Ishikawa (cell line): Measurements from ENCODE around the gene DOK7.

Source experiments
- CEBPB ChIP-seq: IDR thresholded peaks from 2 replicates; pipeline ENCODE4 v1.6.1; 2012
- CREB1 ChIP-seq: IDR thresholded peaks from 2 replicates; pipeline ENCODE4 v1.6.1; 2012; ENCODE audit warnings: low read depth
- EGR1 ChIP-seq: IDR thresholded peaks from 2 replicates; pipeline ENCODE4 v1.6.1; 2012
- EP300 ChIP-seq: IDR thresholded peaks from 2 replicates; pipeline ENCODE4 v1.6.1; 2012; ENCODE audit warnings: borderline replicate concordance
- FOXM1 ChIP-seq: IDR thresholded peaks from 2 replicates; pipeline ENCODE4 v1.6.1; 2012; ENCODE audit warnings: low read depth, borderline replicate concordance
- MAX ChIP-seq: IDR thresholded peaks from 2 replicates; pipeline ENCODE4 v1.6.1; 2012
- NFIC ChIP-seq: IDR thresholded peaks from 2 replicates; pipeline ENCODE4 v1.6.1; 2012
- RAD21 ChIP-seq: IDR thresholded peaks from 2 replicates; pipeline ENCODE4 v1.6.1; 2012; ENCODE audit warnings: low read depth
- REST ChIP-seq: IDR thresholded peaks from 2 replicates; pipeline ENCODE4 v1.6.1; 2012; ENCODE audit warnings: low read depth, mild to moderate bottlenecking
- TAF1 ChIP-seq: IDR thresholded peaks from 2 replicates; pipeline ENCODE4 v1.6.1; 2012; ENCODE audit warnings: low read depth, mild to moderate bottlenecking
- TCF12 ChIP-seq: IDR thresholded peaks from 2 replicates; pipeline ENCODE4 v1.6.1; 2012; ENCODE audit warnings: low read depth
- TEAD4 ChIP-seq: IDR thresholded peaks from 2 replicates; pipeline ENCODE4 v1.6.1; 2012
- USF1 ChIP-seq: IDR thresholded peaks from 2 replicates; pipeline ENCODE4 v1.6.1; 2012
- YY1 ChIP-seq: IDR thresholded peaks from 2 replicates; pipeline ENCODE4 v1.6.1; 2012; ENCODE audit warnings: low read depth
- ZBTB7A ChIP-seq: IDR thresholded peaks from 2 replicates; pipeline ENCODE4 v1.6.1; 2012; ENCODE audit warnings: low read depth

The DOK7 gene

GRCh38 chr4:3519468-3520264, 56.6 kb downstream of the DOK7 start:
- TF ChIP-seq TCF12: no peak
- TF ChIP-seq CREB1: no peak
- TF ChIP-seq EP300: no peak
- TF ChIP-seq FOXM1: no peak
- TF ChIP-seq ZBTB7A: no peak
- no peak for TF ChIP-seq USF1
- TF ChIP-seq NFIC: no peak
- no peak for TF ChIP-seq TEAD4
- TF ChIP-seq MAX: no peak
- no peak for TF ChIP-seq REST
- no peak for TF ChIP-seq TAF1
- no peak for TF ChIP-seq EGR1
- TF ChIP-seq YY1: no peak
- TF ChIP-seq RAD21: no peak
- TF ChIP-seq CEBPB: no peak

GRCh38 chr4:3520276-3520675, 57.2 kb downstream of the DOK7 start:
- TF ChIP-seq ZBTB7A: no peak

- TF ChIP-seq NFIC: no peak
- TF ChIP-seq CREB1: no peak
- TF ChIP-seq USF1: no peak
Measured at GRCh38 chr4:3520796-3521600, 57.9 kb downstream of the DOK7 start.

GRCh38 chr4:3521621-3522325, 58.7 kb downstream of the DOK7 start:
- TF ChIP-seq TEAD4 (no peak), MAX (no peak), RAD21 (no peak), TCF12 (no peak), TAF1 (no peak), NFIC (no peak), EGR1 (no peak), CREB1 (no peak), FOXM1 (no peak), EP300 (no peak), USF1 (no peak)

- TF ChIP-seq ZBTB7A (no peak), REST (no peak), EP300 (no peak), TCF12 (no peak), USF1 (no peak), EGR1 (no peak), CREB1 (no peak), TAF1 (no peak), TEAD4 (no peak), RAD21 (no peak), NFIC (no peak), CEBPB (no peak), MAX (no peak), YY1 (no peak), FOXM1 (no peak)
Measured at GRCh38 chr4:3522326-3522640, 59.2 kb downstream of the DOK7 start.
